Karpas-422 (cell line): Measurements from ENCODE around the gene LSAMP. TPM values are rescaled to one million over a fixed set of nuclear protein-coding genes. Genes with fewer than 3 reads are reported as not detected.
A peak's percentile ranks its signal among the peaks of the same experiment; 100 is the strongest.
"Not testable (repeated sequence)": the region's sequence is repeated elsewhere in the genome, so short reads cannot be mapped to it uniquely, and the experiment has no call there.

Experiments used
- DNase-seq: peaks from one replicate; pipeline ENCODE4 v3.0.0-alpha.2; 2015
- H2AFZ ChIP-seq: fragments of 200-600 bp; sonication (generic); 2 replicates; pipeline ENCODE4 v1.6.1; 2014; ENCODE audit warnings: antibody characterized with exemption, low read length, mixed read lengths
- H3K27ac ChIP-seq: fragments of 200-600 bp; sonication (generic); 2 replicates; pipeline ENCODE4 v1.5.1; 2014; ENCODE audit warnings: mild to moderate bottlenecking, low read length, moderate library complexity
- H3K27me3 ChIP-seq: fragments of 200-600 bp; sonication (generic); 2 replicates; pipeline ENCODE4 v1.6.1; 2014; ENCODE audit warnings: low read length, mixed read lengths
- H3K36me3 ChIP-seq: fragments of 200-600 bp; sonication (generic); 2 replicates; pipeline ENCODE4 v1.6.1; 2014; ENCODE audit warnings: low read length, mixed read lengths; ENCODE audit not compliant: insufficient read depth
- H3K4me1 ChIP-seq: fragments of 200-600 bp; sonication (generic); 2 replicates; pipeline ENCODE4 v1.6.1; 2014; ENCODE audit warnings: mild to moderate bottlenecking, low read length, mixed read lengths
- H3K4me2 ChIP-seq: fragments of 200-600 bp; sonication (generic); 2 replicates; pipeline ENCODE4 v1.6.1; 2014; ENCODE audit warnings: low read length, low read depth, mild to moderate bottlenecking; ENCODE audit not compliant: poor library complexity, severe bottlenecking
- H3K4me3 ChIP-seq: fragments of 200-600 bp; sonication (generic); 2 replicates; pipeline ENCODE4 v1.5.1; 2014; ENCODE audit warnings: mild to moderate bottlenecking, antibody characterized with exemption, low read length, mixed read lengths
- H3K79me2 ChIP-seq: fragments of 200-600 bp; sonication (generic); 2 replicates; pipeline ENCODE4 v1.6.1; 2014; ENCODE audit warnings: mild to moderate bottlenecking, low read length, mixed read lengths
- H3K9ac ChIP-seq: fragments of 200-600 bp; sonication (generic); 2 replicates; pipeline ENCODE4 v1.6.0; 2014; ENCODE audit warnings: low read length
- H3K9me2 ChIP-seq: fragments of 200-600 bp; sonication (generic), shearing (Covaris generic); replicated peaks from 2 replicates; pipeline ENCODE4 v1.6.0; 2014; ENCODE audit warnings: mild to moderate bottlenecking, low read length, moderate library complexity; ENCODE audit not compliant: insufficient read depth
- H3K9me3 ChIP-seq: fragments of 300-700, 200-600 bp; sonication (generic); 2 replicates; pipeline ENCODE4 v1.6.1; 2014; ENCODE audit warnings: low read length, mixed read lengths
- H4K20me1 ChIP-seq: fragments of 200-600 bp; sonication (generic); 2 replicates; pipeline ENCODE4 v1.6.1; 2014; ENCODE audit warnings: mild to moderate bottlenecking, antibody characterized with exemption, low read length, low read depth; ENCODE audit not compliant: insufficient read depth
- total RNA-seq: library from RNA; depleted of rRNA; stranded (reverse); fragments of >200 nt; shearing (Covaris generic); gene quantifications from 2 replicates; pipeline ENCODE4 v1.2.3, GENCODE V29; 2014; ENCODE audit warnings: low replicate concordance

The LSAMP gene
- total RNA-seq, 1 experiment from 2014 or later, result not detected

- H4K20me1 ChIP-seq, result no peaks in the 10 kb centered on the region
- H3K4me1 ChIP-seq, result no peaks in the 10 kb centered on the region
- no peak overlapping the region for H3K4me3 ChIP-seq
- no peak for DNase-seq
- H3K27me3 ChIP-seq, result no peaks in the 10 kb centered on the region
- no peaks in the 10 kb centered on the region for H3K9me3 ChIP-seq
- no peaks in the 10 kb centered on the region for H3K79me2 ChIP-seq
- no peak overlapping the region for H3K4me2 ChIP-seq
- no peak overlapping the region for H3K9ac ChIP-seq
- H2AFZ ChIP-seq, result no peak overlapping the region
- 0 out of 2 replicates have a peak, but pooled peaks cover 3% of the 10 kb centered on the region for H3K9me2 ChIP-seq
- H3K27ac ChIP-seq, result no peak overlapping the region
- H3K36me3 ChIP-seq, result no peaks in the 10 kb centered on the region
Observed at GRCh38 chr3:115851571-115851970, 593.7 kb downstream of the LSAMP start.

GRCh38 chr3:115848641-115849040 lies 596.6 kb downstream of the LSAMP start:
- Histone ChIP-seq H3K79me2 (no peaks in the 10 kb centered on the region), H3K9me2 (no peaks in the 10 kb centered on the region), H3K36me3 (no peaks in the 10 kb centered on the region), H3K9ac (no peak overlapping the region), H3K27me3 (no peaks in the 10 kb centered on the region), H3K9me3 (no peaks in the 10 kb centered on the region), H3K4me1 (no peaks in the 10 kb centered on the region), H4K20me1 (no peaks in the 10 kb centered on the region), H3K4me2 (no peak overlapping the region), H3K27ac (no peak overlapping the region), H3K4me3 (no peak overlapping the region), H2AFZ (no peak overlapping the region)
- DNase-seq, result no peak

GRCh38 chr3:115845986-115846385 lies 599.3 kb downstream of the LSAMP start:
- Histone ChIP-seq H3K27ac (no peak overlapping the region), H4K20me1 (no peaks in the 10 kb centered on the region), H3K4me1 (no peaks in the 10 kb centered on the region)

GRCh38 chr3:115844729-115845128 lies 600.6 kb downstream of the LSAMP start:
- H3K27ac ChIP-seq, H3K4me3 ChIP-seq, H3K9me3 ChIP-seq, H3K9ac ChIP-seq, H2AFZ ChIP-seq, H3K9me2 ChIP-seq, H3K27me3 ChIP-seq, H4K20me1 ChIP-seq, H3K4me1 ChIP-seq, H3K4me2 ChIP-seq, H3K36me3 ChIP-seq, DNase-seq, H3K79me2 ChIP-seq: not testable (repeated sequence)

More at GRCh38 chr3:115845986-115846385, 599.3 kb downstream of the LSAMP start:
- no peak overlapping the region for H3K4me2 ChIP-seq
- H2AFZ ChIP-seq, result no peak overlapping the region
- no peak for DNase-seq
- no peaks in the 10 kb centered on the region for H3K27me3 ChIP-seq
- H3K79me2 ChIP-seq, result no peaks in the 10 kb centered on the region
- no peaks in the 10 kb centered on the region for H3K9me2 ChIP-seq
- no peaks in the 10 kb centered on the region for H3K36me3 ChIP-seq
- H3K4me3 ChIP-seq, result no peak overlapping the region
- H3K9ac ChIP-seq, result no peak overlapping the region
- H3K9me3 ChIP-seq, result no peaks in the 10 kb centered on the region

GRCh38 chr3:115843206-115843605 lies 602.1 kb downstream of the LSAMP start:
- Histone ChIP-seq H3K79me2 (no peaks in the 10 kb centered on the region), H3K9me2 (no peaks in the 10 kb centered on the region), H2AFZ (no peak overlapping the region), H3K4me1 (no peaks in the 10 kb centered on the region), H3K36me3 (no peaks in the 10 kb centered on the region), H3K9ac (no peak overlapping the region), H4K20me1 (no peaks in the 10 kb centered on the region), H3K4me2 (no peak overlapping the region), H3K27ac (no peak overlapping the region), H3K27me3 (no peaks in the 10 kb centered on the region), H3K4me3 (no peak overlapping the region), H3K9me3 (no peaks in the 10 kb centered on the region)
- DNase-seq, result no peak

GRCh38 chr3:115839246-115839645 lies 606.0 kb downstream of the LSAMP start:
- H3K36me3 ChIP-seq, result no peaks in the 10 kb centered on the region
- no peak overlapping the region for H3K27ac ChIP-seq
- DNase-seq, result no peak
- no peak overlapping the region for H3K4me3 ChIP-seq
- H3K27me3 ChIP-seq, result no peaks in the 10 kb centered on the region
- no peak overlapping the region for H2AFZ ChIP-seq
- H4K20me1 ChIP-seq, result no peaks in the 10 kb centered on the region
- H3K4me2 ChIP-seq, result no peak overlapping the region
- no peaks in the 10 kb centered on the region for H3K79me2 ChIP-seq
- H3K4me1 ChIP-seq, result no peaks in the 10 kb centered on the region
- H3K9me3 ChIP-seq, result no peaks in the 10 kb centered on the region
- no peaks in the 10 kb centered on the region for H3K9me2 ChIP-seq
- H3K9ac ChIP-seq, result no peak overlapping the region

- Histone ChIP-seq H4K20me1 (no peaks in the 10 kb centered on the region), H3K4me2 (no peak overlapping the region), H3K4me1 (no peaks in the 10 kb centered on the region), H3K36me3 (no peaks in the 10 kb centered on the region), H3K27me3 (no peaks in the 10 kb centered on the region), H3K9me2 (no peaks in the 10 kb centered on the region), H3K9ac (no peak overlapping the region), H3K9me3 (no peaks in the 10 kb centered on the region), H3K79me2 (no peaks in the 10 kb centered on the region), H2AFZ (no peak overlapping the region), H3K4me3 (no peak overlapping the region), H3K27ac (no peak overlapping the region)
- DNase-seq, result no peak
Observed at GRCh38 chr3:115838786-115839185, 606.5 kb downstream of the LSAMP start.

- Histone ChIP-seq H3K4me1 (no peaks in the 10 kb centered on the region), H3K79me2 (no peaks in the 10 kb centered on the region), H3K4me2 (no peak overlapping the region), H3K27ac (no peak overlapping the region), H3K9ac (no peak overlapping the region), H2AFZ (no peak overlapping the region), H3K27me3 (no peaks in the 10 kb centered on the region), H4K20me1 (no peaks in the 10 kb centered on the region), H3K9me3 (no peaks in the 10 kb centered on the region), H3K4me3 (no peak overlapping the region), H3K9me2 (no peaks in the 10 kb centered on the region), H3K36me3 (no peaks in the 10 kb centered on the region)
- peak; percentile 72 for DNase-seq
Observed at GRCh38 chr3:115836944-115837343, 608.3 kb downstream of the LSAMP start.

- no peaks in the 10 kb centered on the region for H3K27me3 ChIP-seq
- H3K4me3 ChIP-seq, result no peak overlapping the region
- no peak overlapping the region for H3K9ac ChIP-seq
- H3K9me2 ChIP-seq, result no peaks in the 10 kb centered on the region
- no peaks in the 10 kb centered on the region for H3K36me3 ChIP-seq
- no peak overlapping the region for H2AFZ ChIP-seq
- no peaks in the 10 kb centered on the region for H3K79me2 ChIP-seq
- H4K20me1 ChIP-seq, result no peaks in the 10 kb centered on the region
- no peak overlapping the region for H3K4me2 ChIP-seq
- no peaks in the 10 kb centered on the region for H3K4me1 ChIP-seq
- DNase-seq, result no peak
- no peaks in the 10 kb centered on the region for H3K9me3 ChIP-seq
- H3K27ac ChIP-seq, result no peak overlapping the region
Observed at GRCh38 chr3:115835946-115836345, 609.3 kb downstream of the LSAMP start.
